AG04449 (cell line): ENCODE measurements around the gene PKP4.
"Not testable (repeated sequence)": the region's sequence is repeated elsewhere in the genome, so short reads cannot be mapped to it uniquely, and the experiment has no call there.

Experiments used
- CTCF ChIA-PET: fragments of 350-600 bp; formaldehyde crosslinking; extraction: SDS; loops from one replicate; lab custom pipeline; 2021; ENCODE audit warnings: antibody characterized with exemption; lab: Yijun Ruan, JAX
- POLR2A ChIA-PET: fragments of 400-600, 350-600 bp; formaldehyde crosslinking; extraction: SDS; loops from one replicate; lab custom pipeline; 2020; ENCODE audit warnings: antibody characterized with exemption, inconsistent platforms; lab: Yijun Ruan, JAX
- DNase-seq: peaks from one replicate; pipeline ENCODE4 v3.0.0-alpha.2; 2010; ENCODE audit warnings: low read depth, low spot score
- H3K4me3 ChIP-seq: 2 replicates; pipeline ENCODE4 v1.5.1; 2011; ENCODE audit warnings: low read depth, mild to moderate bottlenecking, control low read depth, low read length
- CTCF ChIP-seq: IDR thresholded peaks from one replicate; pipeline ENCODE4 v1.5.1; 2011; ENCODE audit warnings: mild to moderate bottlenecking, moderate library complexity, low read length, control low read depth, inconsistent platforms; ENCODE audit not compliant: insufficient read depth; ENCODE audit errors: missing control alignments

Gene PKP4

DNA sequence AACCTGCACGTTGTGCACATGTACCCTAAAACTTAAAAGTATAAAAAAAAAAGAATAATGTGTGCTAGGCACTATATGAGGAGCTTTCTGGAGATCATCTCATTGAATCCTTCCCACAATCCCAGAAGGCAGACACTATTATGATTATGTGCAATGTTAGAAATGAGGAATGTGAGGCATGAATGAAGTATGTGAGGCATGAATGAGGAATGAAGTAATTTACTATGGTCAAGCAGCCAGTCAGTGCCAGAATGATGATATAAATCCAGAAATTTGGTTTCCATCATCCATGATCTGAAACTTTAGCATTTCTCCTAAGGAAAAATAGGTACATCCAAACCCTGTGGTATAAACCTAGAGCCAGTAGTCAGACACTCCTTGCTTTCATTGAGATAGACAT lies 42.2 kb upstream of the PKP4 start:
- no peak for TF ChIP-seq CTCF
- CTCF ChIA-PET, result no interaction called here
- H3K4me3 ChIP-seq, result no peak overlapping the region
- DNase-seq, result peak; percentile 36
- POLR2A ChIA-PET, result interaction anchor here (0.6 kb wide), 1 partner anchor 126 kb away, joined by 3 read pairs; no protein-coding TSS in a partner anchor

- H3K4me3 ChIP-seq, result no peak overlapping the region
- no peak for DNase-seq
- POLR2A ChIA-PET, result no interaction called here
- CTCF ChIA-PET, result interaction anchor here (1.2 kb wide), 1 partner anchor 314 kb away, joined by 3 read pairs; no protein-coding TSS in a partner anchor
- no peak for TF ChIP-seq CTCF
These were observed 24.6 kb upstream of the PKP4 start for GRCh38 chr2:158432117-158432516.

GRCh38 chr2:158433716-158434115 lies 23.0 kb upstream of the PKP4 start:
- H3K4me3 ChIP-seq, CTCF ChIA-PET, POLR2A ChIA-PET, DNase-seq: not testable (repeated sequence)

DNA sequence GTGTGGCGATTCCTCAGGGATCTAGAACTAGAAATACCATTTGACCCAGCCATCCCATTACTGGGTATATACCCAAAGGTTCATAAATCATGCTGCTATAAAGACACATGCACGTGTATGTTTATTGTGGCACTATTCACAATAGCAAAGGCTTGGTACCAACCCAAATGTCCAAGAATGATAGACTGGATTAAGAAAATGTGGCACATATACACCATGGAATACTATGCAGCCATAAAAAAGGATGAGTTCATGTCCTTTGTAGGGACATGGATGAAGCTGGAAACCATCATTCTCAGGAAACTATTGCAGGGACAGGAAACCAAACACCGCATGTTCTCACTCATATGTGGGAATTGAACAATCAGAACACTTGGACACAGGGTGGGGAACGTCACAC lies 17.7 kb upstream of the PKP4 start:
- H3K4me3 ChIP-seq, POLR2A ChIA-PET, DNase-seq, CTCF ChIA-PET: not testable (repeated sequence)

DNA sequence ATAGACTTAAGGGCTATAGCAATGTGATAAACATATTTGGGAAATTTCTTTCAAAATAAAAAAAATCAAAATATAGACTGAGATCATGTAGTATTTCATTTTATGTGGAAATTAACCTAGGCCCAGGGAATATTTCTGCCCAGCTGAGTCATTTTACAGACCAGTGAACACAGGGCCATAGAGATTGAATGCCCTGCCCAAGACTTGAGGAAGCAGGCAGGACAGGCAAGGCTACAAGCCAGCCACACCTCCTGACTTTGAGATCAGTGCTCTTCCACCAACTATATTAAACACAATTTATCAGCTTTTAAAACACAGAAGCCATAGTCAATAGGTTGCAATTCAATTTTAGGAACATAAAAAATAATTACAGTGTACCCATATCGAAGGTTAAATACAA lies 13.1 kb upstream of the PKP4 start:
- no peak for DNase-seq
- no peak overlapping the region for H3K4me3 ChIP-seq
- no peak for TF ChIP-seq CTCF
- POLR2A ChIA-PET, result no interaction called here
- CTCF ChIA-PET, result interaction anchor here (0.6 kb wide), 1 partner anchor 51 kb away, joined by 3 read pairs; no protein-coding TSS in a partner anchor

GRCh38 chr2:158457092-158457825 lies 507 bp downstream of the PKP4 start:
- H3K4me3 ChIP-seq, result peak overlapping the region; percentile 82
- ChIA-PET CTCF (interaction anchor here (0.7 to 3.3 kb wide), 12 partner anchors 10 to 433 kb away, joined by 3 to 20 read pairs (median 4); no protein-coding TSS in a partner anchor), POLR2A (interaction anchor here (0.9 kb wide), 1 partner anchor 8 kb away, joined by 3 read pairs; no protein-coding TSS in a partner anchor)
- peak; percentile 17 for TF ChIP-seq CTCF
- no peak for DNase-seq

DNA sequence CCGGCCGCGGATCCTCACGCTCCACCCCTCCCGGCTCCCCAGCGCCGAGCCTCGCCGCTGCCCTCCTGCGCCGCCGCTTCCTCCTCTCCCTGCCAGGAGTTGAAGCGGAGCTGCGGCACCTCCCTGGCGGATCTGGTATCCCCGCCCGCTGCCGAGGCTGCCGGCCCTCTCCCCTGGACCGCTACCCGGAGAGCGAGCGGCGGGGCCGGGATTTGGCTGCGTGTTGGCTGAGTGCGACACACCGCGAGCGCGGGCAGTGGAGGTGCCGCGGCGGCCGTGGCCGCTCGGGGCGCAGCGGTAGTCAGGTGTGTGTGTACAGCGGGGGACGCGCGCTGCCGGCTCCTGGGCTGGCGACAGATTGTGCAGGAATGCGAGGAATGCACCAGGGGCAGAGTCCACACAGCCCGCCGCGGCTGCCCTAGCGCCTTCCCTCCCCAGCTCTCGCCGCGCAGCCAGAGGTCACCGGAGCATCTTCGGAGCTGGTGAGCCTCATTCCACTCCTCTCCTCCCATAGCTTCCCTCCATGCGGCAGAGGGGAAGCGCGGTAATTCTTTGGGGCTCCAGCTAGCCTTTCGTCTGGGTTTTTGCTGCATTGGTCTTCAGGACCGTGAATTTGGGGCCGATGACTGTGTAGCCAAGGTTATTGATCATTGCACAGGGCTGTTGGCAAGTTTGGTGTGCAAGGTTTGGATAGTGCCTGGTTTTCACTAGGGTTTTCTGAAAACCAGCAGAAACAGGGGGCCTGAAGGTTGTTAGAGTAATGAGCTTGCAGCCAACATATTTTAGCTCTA lies 1.3 kb downstream of the PKP4 start:
- peak overlapping the region; percentile 82 for H3K4me3 ChIP-seq
- CTCF ChIA-PET, result interaction anchor here (0.7 to 3.3 kb wide), 10 partner anchors 9 to 296 kb away, joined by 3 to 20 read pairs (median 4); no protein-coding TSS in a partner anchor
- no peak for DNase-seq
- TF ChIP-seq CTCF, result peak; percentile 32
- POLR2A ChIA-PET, result interaction anchor here (1.0 kb wide), 2 partner anchors 45 to 186 kb away, joined by 3 to 4 read pairs; no protein-coding TSS in a partner anchor
